Measurements from ENCODE around the gene TTLL12.

TTLL12 gene

DNA sequence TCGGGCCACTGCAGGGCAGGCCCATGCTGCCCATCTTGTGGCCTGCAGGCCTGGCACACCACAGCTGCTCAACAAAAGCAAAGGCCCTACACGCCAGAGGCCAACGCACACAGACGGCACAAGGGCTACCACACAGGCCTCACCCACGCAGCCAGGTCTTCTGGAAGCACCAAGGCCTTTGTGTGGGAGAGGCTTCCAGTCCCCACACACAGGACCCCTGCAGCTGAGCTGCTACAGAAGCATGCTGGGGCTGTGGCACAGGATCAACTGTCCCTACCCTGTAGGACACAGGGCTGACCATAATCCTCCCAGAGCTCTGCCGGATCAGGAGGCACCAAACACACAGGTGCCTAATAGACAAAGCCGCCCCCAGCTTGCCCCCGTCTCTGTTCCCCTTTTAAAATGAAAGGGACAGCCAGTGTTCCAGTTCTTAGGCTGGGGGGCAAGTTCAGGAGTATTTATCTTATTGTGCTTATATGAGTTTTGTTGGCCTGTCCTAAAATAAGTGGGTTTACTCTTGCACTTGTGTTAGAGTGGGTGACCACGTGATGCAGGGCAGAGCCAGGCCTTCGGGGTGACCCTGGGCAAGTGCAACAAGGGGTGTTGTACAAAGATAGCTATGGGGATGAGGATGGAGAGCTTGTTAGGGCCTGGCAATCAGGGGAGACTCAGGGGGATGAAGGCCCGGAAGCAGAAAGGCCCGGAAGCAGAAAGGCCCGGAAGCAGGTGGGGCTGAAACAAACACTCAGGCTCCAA lies 5.4 kb downstream of the TTLL12 start:
- CTCF ChIA-PET = interaction anchor here (0.7 kb wide), 1 partner anchor 20 kb away, joined by 3 read pairs; no protein-coding TSS in a partner anchor

DNA sequence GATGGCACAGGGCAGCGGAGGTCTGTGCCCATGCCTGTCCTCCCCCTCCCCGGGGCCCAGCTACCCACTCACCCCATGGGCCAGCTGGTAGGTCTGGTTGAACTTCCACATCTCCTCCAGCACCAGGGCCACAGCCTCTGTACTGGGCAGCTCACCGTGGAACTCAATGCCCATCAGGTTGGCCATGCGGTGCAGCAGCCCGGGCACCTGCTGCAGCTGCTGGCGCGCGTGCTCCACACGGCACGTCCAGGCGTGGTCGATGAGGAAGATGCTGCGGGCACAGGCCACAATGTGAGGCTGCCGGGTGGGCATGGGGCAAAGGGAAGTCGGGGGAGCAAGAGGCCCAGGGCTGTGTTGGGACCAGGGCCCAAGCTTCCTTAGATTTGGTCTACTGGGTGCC lies 6.3 kb downstream of the TTLL12 start:
- TF ChIP-seq, protein P1, sequence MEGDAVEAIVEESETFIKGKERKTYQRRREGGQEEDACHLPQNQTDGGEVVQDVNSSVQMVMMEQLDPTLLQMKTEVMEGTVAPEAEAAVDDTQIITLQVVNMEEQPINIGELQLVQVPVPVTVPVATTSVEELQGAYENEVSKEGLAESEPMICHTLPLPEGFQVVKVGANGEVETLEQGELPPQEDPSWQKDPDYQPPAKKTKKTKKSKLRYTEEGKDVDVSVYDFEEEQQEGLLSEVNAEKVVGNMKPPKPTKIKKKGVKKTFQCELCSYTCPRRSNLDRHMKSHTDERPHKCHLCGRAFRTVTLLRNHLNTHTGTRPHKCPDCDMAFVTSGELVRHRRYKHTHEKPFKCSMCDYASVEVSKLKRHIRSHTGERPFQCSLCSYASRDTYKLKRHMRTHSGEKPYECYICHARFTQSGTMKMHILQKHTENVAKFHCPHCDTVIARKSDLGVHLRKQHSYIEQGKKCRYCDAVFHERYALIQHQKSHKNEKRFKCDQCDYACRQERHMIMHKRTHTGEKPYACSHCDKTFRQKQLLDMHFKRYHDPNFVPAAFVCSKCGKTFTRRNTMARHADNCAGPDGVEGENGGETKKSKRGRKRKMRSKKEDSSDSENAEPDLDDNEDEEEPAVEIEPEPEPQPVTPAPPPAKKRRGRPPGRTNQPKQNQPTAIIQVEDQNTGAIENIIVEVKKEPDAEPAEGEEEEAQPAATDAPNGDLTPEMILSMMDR (IDR thresholded peaks at IDR 0.05; ENCODE audit: insufficient read depth, low read length, missing control alignments) = no peak
- no peak for DNase-seq (ENCODE audit: low read depth, low spot score)
- CTCF ChIA-PET = no interaction called here
- POLR2A ChIA-PET = interaction anchor here (1.3 kb wide), 1 partner anchor 12 kb away, joined by 3 read pairs; no protein-coding TSS in a partner anchor
- H3K4me3 ChIP-seq (ENCODE audit: low read depth, low read length) = no peak overlapping the region

More for the DNA sequence above, 5.4 kb downstream of the TTLL12 start:
- TF ChIP-seq, protein P1 (IDR thresholded peaks at IDR 0.05; ENCODE audit: insufficient read depth, low read length, missing control alignments) = no peak
- POLR2A ChIA-PET = no interaction called here
- DNase-seq (ENCODE audit: low read depth, low spot score) = no peak
- no peak overlapping the region for H3K4me3 ChIP-seq (ENCODE audit: low read depth, low read length)

DNA sequence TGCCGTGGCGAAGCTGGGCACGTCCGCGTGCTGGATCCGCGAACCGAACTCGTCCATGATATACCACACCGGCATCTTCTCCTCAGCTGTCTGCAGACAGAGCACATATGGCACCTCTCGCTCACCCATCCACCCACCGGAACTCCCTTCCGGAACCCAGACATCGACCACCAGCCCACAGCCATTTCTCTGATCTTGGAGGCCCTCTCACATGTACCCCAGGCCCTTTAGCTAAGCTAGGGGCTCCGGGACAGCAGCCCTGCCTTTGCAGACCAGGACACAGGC lies 7.1 kb downstream of the TTLL12 start:
- no peak for DNase-seq (ENCODE audit: low read depth, low spot score)
- H3K4me3 ChIP-seq (ENCODE audit: low read depth, low read length) = no peak overlapping the region
- ChIA-PET CTCF (interaction anchor here (1.2 to 3.3 kb wide), 2 partner anchors 7 to 11 kb away, joined by 3 to 18 read pairs; partner anchors contain the start of gene TTLL12), POLR2A (interaction anchor here (1.3 kb wide), 1 partner anchor 11 kb away, joined by 3 read pairs; no protein-coding TSS in a partner anchor)
- TF ChIP-seq, protein P1 (IDR thresholded peaks at IDR 0.05; ENCODE audit: insufficient read depth, low read length, missing control alignments) = no peak

DNA sequence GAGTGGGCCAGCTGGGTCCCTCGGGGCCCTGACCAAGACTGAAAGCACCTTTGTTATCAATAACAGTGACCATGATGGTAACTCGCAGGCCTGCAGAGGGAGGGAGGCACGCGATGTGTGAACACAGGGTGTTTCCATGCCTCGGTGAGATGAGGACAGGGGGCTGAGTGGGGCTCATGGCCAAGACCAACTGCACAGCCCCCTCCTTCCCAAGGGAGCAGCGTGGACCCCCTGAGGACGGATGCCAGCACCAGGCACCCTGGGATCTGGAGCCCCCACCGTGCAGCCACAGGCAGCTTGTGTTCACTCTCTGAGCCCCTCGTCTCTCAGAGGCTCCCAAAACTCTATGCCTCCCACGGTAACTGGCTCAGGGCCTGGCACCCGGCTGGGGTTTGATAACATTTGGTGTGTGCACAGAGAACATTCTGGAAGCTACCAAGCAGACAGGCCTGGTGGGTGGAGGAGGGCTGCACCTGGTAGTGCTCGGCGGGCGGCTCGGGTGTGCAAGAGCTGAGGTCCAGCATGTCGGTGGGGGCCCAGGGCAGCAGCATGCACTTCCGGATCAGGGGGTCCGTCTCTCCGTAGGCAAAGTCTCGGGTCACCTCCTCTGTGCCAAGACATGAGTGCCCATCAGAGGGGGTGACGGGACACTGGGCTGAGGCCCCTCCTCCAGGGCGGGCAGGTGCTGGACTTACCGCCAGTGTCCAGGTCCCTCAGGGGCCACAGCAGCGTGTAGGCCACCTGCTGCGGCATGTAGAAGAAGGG lies 7.6 kb downstream of the TTLL12 start:
- TF ChIP-seq, protein P1 (IDR thresholded peaks at IDR 0.05; ENCODE audit: insufficient read depth, low read length, missing control alignments) = no peak
- no peak overlapping the region for H3K4me3 ChIP-seq (ENCODE audit: low read depth, low read length)
- POLR2A ChIA-PET = interaction anchor here (1.3 kb wide), 1 partner anchor 11 kb away, joined by 3 read pairs; no protein-coding TSS in a partner anchor
- CTCF ChIA-PET = interaction anchor here (1.2 to 3.3 kb wide), 2 partner anchors 8 to 11 kb away, joined by 3 to 18 read pairs; partner anchors contain the start of gene TTLL12
- no peak for DNase-seq (ENCODE audit: low read depth, low spot score)

DNA sequence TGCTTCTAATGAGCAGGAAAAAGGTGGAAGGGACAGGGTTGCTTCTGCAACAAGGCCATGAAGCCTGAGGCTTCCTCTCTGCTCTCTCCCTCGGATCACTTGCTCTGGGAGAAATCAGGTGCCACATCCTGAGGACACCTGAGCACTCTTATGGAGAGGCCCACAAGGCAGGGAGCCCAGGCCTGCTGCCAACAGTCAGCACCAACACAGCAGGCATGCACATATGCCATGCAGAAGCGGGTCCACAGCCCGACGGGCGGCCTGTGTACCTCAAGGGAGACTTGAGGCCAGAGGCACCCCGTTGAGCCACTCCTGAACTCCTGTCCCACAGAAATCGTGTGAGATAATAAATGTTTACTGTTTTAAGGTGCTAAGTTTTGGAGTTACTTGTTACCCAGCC lies 9.5 kb downstream of the TTLL12 start:
- POLR2A ChIA-PET = no interaction called here
- no peak overlapping the region for H3K4me3 ChIP-seq (ENCODE audit: low read depth, low read length)
- no peak for DNase-seq (ENCODE audit: low read depth, low spot score)
- CTCF ChIA-PET = interaction anchor here (3.3 kb wide), 1 partner anchor 10 kb away, joined by 18 read pairs; the partner anchor contains the start of gene TTLL12
- TF ChIP-seq, protein P1 (IDR thresholded peaks at IDR 0.05; ENCODE audit: insufficient read depth, low read length, missing control alignments) = no peak

DNA sequence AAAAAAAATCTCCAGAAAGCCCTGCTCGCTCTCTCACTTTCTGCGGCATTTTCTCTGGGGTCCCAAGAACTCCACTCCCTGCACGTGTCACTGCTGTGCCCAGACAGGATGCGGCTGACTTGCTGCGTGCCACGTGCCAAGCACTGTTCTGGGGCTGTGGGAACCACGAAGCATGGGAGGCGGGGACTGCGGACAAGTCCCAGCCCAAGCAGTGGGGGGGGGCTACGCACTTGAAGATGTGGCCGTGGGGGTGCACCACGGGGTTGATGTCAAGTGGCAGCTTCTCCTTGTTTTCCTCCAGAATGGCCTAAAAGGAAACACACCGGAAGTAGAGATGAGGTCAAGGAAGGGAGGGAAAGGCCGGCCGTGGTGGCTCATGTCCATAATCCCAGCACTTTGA lies 10.8 kb downstream of the TTLL12 start:
- no peak for DNase-seq (ENCODE audit: low read depth, low spot score)
- CTCF ChIA-PET = no interaction called here
- POLR2A ChIA-PET = interaction anchor here (0.7 kb wide), 1 partner anchor 9 kb away, joined by 5 read pairs; no protein-coding TSS in a partner anchor
- no peak overlapping the region for H3K4me3 ChIP-seq (ENCODE audit: low read depth, low read length)
- TF ChIP-seq, protein P1 (IDR thresholded peaks at IDR 0.05; ENCODE audit: insufficient read depth, low read length, missing control alignments) = no peak

All from AG04449 (cell line).